Measurements from ENCODE around the gene CELA3B.
"Not testable (repeated sequence)": the region's sequence is repeated elsewhere in the genome, so short reads cannot be mapped to it uniquely, and the experiment has no call there.

Gene CELA3B

DNA sequence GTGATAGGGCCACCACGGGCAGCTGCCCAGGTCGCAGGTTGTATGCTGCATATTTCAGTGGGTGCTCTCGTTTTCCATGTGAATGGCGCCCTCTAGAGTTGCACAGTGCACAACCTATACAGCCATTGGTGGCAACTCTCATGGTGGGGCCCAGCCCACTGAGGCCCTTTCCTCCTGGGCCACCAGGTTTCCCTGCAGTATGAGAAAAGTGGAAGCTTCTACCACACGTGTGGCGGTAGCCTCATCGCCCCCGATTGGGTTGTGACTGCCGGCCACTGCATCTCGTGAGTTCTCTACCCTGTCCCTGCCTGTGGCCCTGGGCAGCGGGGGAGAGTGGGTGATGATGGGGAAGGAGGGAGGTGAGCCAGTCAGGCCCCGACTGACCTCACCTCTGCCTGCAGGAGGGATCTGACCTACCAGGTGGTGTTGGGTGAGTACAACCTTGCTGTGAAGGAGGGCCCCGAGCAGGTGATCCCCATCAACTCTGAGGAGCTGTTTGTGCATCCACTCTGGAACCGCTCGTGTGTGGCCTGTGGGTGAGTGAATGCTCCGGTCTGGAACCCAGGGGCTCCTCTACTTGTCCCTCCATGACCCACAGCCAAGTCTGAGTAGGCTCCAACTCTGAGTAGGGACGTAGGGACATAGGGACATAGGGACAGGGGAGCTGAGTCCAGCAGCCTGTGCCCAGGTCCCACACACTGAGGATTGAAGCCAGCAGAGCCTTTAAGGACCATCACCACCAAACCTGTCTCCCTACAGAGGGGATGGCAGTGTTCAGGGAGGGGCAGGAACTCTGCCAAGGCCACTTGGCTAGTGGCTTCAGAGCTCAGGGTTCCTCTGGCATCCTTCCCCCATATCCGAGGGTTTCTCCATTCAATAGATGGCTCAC, 28.7 kb downstream of the CELA3B start:
- FAIRE-seq; DNase-seq (ENCODE audit: low spot score): not testable (repeated sequence)

GRCh38 chr1:22006736-22007135, 29.9 kb downstream of the CELA3B start:
- not testable (repeated sequence) for FAIRE-seq; DNase-seq (ENCODE audit: low spot score)

DNA sequence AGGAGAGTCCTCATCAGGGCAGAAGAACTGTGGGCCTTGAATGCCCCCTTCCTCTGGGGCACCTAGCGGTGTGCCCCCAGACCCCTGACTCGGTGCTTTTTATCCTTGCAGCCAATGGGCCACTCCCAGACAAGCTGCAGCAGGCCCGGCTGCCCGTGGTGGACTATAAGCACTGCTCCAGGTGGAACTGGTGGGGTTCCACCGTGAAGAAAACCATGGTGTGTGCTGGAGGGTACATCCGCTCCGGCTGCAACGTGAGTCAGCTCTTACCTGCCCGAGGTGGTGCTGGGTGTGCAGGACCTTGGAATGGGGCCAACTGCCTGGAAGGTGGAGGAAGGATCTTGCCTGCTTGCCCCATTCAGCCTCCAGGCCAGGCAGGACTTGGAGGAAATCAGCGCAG, 30.4 kb downstream of the CELA3B start:
- FAIRE-seq; DNase-seq (ENCODE audit: low spot score): not testable (repeated sequence)

GRCh38 chr1:22009566-22009965, 32.7 kb downstream of the CELA3B start:
- not testable (repeated sequence) for FAIRE-seq; DNase-seq (ENCODE audit: low spot score)

GRCh38 chr1:22012752-22013151, 35.9 kb downstream of the CELA3B start:
- FAIRE-seq; DNase-seq (ENCODE audit: low spot score): not testable (repeated sequence)

- not testable (repeated sequence) for FAIRE-seq; DNase-seq (ENCODE audit: low spot score)
Measured at GRCh38 chr1:22014575-22015206, 37.9 kb downstream of the CELA3B start.

DNA sequence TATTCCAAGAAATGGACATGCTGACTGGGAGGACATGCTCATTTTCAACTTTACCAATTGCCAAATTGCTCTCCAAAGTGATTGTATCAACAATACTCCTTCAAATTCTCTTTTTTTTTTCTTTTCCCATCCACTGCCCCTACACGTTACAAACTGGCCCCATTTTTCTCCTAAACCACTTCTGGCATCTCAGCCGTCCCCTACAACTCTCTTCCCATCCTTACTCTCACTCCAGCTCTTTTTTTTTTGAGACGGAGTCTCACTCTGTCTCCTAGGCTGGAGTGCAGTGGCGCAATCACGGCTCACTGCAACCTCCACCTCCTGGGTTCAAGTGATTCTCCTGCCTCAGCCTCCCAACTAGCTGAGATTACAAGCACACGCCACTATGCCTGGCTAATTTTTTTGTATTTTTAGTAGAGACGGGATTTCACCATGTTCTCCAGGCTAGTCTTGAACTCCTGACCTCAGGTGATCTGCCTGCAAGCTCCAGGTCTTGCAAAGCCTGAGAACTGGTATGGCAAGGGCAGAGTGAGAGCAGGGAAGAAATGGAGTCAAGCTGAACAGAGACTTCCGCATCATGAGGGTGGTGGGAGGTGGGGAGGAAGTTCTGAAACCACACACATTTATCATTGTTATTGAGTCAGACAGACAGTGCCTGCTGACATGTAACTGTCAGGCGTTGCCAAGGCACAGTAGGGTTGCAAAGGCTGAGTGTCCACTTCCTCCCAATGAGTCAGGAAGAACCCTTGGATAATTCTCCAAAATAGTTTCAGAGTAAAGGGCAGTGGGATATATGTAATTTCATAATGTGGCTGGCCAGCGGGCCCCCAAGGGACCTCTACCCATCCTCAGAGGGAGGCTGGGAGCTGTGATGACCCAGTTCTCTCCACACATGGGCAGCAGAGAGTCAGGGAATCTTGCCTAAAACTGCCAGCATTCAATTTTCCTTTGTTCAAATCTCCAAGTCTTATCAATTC, 42.0 kb downstream of the CELA3B start:
- DNase-seq (ENCODE audit: low spot score) (peak; percentile 80), FAIRE-seq (no peak)

- FAIRE-seq, result no peak
- no peak for DNase-seq (ENCODE audit: low spot score)
Measured at GRCh38 chr1:22021061-22021460, 44.2 kb downstream of the CELA3B start.

GRCh38 chr1:22024485-22025367, 47.9 kb downstream of the CELA3B start:
- DNase-seq (ENCODE audit: low spot score) (peak; percentile 64), FAIRE-seq (no peak)

DNA sequence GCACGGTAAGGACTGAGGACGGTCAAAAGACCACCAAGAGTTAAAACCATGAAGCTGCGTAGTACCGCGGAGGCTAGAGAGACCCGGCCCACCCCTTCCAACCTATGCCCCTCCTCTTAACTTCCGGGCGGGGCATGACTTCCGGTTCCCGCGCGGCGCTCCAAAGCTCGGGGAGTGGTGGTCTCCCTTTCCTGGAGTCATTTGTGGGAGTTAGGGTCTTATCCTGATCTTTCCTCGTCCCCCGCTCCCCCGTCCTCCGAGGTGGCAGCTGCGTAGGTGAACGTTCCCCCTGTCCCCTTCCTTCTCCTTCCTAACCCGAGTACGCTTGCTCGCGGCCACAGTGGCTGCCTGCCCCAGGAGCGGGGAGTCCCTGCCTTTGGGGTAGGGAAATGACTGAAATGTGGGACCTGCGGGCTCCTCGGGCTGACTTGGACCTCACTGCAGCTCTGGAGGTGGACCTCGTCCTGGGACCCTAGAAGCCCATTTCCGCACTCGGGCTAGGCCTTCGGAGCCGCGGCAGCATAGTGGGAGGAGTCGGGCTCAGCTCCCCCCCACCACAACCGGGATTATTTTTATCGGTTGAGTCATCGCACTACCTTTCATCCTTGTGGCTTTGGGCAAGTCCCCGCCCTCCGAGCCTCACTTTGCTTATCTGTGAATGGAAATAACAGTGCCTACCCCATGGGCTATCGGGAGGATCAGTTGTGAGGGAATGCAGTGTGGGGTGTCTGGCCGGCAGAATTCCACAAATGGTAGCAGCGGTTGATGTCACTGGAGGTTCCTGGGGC, 48.7 kb downstream of the CELA3B start:
- FAIRE-seq (no peak), DNase-seq (ENCODE audit: low spot score) (peak; percentile 91)

DNA sequence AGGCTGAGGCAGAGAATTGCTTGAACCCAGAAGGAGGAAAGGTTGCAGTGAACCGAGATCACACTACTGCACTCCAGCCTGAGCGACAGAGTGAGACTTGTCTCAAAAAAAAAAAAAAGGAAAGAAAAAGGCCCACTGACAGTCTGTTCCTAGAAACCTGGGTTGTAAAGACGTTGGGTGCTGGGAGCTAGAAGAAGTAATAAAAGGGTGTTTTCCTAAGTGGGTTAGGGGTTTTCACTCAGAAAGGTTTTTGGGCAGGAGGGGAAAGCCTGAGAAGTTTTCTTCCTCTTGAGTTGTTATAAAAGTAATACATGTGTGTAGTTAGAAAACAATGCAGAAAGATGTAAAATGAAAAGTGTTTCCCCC, 50.1 kb downstream of the CELA3B start:
- FAIRE-seq, result no peak

GRCh38 chr1:22030057-22030456, 53.2 kb downstream of the CELA3B start:
- DNase-seq (ENCODE audit: low spot score), result no peak

More for the DNA sequence above, 50.1 kb downstream of the CELA3B start:
- no peak for DNase-seq (ENCODE audit: low spot score)

DNA sequence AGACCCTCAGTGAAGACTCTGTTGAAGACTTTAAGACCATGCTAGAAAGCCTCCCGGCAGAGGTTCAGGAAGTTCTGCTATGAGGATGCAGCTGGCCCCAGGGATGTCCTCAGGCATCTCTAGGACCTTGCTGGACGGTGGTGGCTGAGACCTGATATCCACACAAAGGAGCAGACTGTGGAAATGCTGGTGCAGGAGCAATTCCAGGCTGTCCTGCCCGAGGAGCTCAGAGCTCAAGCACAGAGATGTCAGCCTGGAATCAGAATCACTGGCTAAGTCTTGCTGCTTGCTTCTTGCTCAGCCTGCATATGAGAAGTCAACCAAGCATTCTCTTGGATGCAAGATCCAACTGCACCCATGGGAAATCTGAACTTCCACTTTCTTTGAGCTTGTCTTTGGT, 53.7 kb downstream of the CELA3B start:
- no peak for FAIRE-seq
- no peak for DNase-seq (ENCODE audit: low spot score)

More at GRCh38 chr1:22030057-22030456, 53.2 kb downstream of the CELA3B start:
- no peak for FAIRE-seq

GRCh38 chr1:22031214-22031962, 54.6 kb downstream of the CELA3B start:
- FAIRE-seq, result no peak
- no peak for DNase-seq (ENCODE audit: low spot score)

DNA sequence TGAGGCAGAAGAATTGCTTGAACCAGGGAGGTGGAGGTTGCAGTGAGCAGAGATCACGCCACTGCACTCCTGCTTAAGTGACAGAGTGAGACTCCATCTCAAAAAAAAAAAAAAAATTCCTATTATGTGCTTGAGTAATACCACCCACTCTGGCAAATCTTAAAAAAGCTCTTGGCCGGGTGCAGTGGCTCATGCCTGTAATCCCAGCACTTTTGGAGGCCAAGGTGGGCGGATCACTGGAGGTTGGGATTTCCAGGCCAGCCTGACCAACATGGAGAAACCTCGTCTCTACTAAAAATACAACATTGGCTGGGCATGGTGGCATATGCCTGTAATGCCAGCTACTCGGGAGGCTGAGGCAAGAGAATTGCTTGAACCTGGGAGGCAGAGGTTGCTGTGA, 58.0 kb downstream of the CELA3B start:
- not testable (repeated sequence) for DNase-seq (ENCODE audit: low spot score)

GRCh38 chr1:22037520-22037919, 60.7 kb downstream of the CELA3B start:
- FAIRE-seq (no peak), DNase-seq (ENCODE audit: low spot score) (no peak)

More for the DNA sequence above, 58.0 kb downstream of the CELA3B start:
- FAIRE-seq, result not testable (repeated sequence)

- DNase-seq (ENCODE audit: low spot score) (no peak), FAIRE-seq (no peak)
Measured at GRCh38 chr1:22038036-22038435, 61.2 kb downstream of the CELA3B start.
